Measurements from ENCODE around the gene WDR89. TPM values are rescaled to one million over a fixed set of nuclear protein-coding genes. Genes with fewer than 3 reads are reported as not detected.

Gene WDR89
- total RNA-seq, 1 donor from 2014 or later, result 9.6 TPM

DNA sequence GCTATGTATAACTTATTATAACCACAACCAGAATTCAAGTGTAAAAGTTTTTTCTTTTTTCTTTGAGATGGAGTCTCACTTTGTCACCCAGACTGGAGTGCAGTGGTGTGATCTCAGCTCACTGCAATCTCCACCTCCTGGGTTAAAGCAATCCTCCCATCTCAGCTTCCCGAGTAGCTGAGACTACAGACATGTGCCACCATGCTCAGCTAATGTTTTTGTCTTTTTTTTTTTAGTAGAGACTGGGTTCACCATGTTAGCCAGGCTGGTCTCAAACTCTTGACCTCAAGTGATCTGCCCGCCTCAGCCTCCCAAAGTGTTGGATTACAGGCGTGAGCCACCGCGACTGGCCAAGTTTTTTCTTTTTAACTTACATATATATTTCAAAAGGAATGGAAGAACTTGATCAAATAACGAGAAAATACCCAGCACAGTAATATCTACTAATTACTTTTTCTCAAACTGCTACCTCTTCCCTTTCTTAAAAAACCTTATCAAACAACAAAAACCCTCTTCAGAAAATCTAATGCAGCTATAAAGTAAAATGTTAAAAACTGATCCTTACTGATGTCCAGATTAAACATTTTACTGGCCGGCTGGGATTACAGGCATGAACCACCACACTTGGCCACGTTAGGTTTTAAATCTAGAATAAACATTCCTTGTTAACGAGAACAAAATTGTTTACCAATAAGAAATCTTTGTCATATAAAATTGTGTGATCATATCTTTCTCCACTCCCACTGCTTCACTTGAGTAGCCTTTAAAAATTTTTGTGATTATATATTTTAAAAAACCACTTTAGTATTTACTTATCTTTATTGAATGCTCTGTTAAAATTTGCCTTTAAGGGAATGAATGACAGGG, 41.3 kb upstream of the WDR89 start:
- no peaks in the 10 kb centered on the region for H3K36me3 Mint-ChIP-seq (ENCODE audit: unreplicated experiment)
- no peaks in the 10 kb centered on the region for H3K27me3 Mint-ChIP-seq (ENCODE audit: unreplicated experiment)
- TF ChIP-seq, protein P1, sequence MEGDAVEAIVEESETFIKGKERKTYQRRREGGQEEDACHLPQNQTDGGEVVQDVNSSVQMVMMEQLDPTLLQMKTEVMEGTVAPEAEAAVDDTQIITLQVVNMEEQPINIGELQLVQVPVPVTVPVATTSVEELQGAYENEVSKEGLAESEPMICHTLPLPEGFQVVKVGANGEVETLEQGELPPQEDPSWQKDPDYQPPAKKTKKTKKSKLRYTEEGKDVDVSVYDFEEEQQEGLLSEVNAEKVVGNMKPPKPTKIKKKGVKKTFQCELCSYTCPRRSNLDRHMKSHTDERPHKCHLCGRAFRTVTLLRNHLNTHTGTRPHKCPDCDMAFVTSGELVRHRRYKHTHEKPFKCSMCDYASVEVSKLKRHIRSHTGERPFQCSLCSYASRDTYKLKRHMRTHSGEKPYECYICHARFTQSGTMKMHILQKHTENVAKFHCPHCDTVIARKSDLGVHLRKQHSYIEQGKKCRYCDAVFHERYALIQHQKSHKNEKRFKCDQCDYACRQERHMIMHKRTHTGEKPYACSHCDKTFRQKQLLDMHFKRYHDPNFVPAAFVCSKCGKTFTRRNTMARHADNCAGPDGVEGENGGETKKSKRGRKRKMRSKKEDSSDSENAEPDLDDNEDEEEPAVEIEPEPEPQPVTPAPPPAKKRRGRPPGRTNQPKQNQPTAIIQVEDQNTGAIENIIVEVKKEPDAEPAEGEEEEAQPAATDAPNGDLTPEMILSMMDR (IDR thresholded peaks at IDR 0.05; ENCODE audit: partially characterized antibody, unreplicated experiment), result no peak
- no peak overlapping the region for H3K4me3 Mint-ChIP-seq (ENCODE audit: unreplicated experiment)
- no peaks in the 10 kb centered on the region for H3K9me3 Mint-ChIP-seq (ENCODE audit: unreplicated experiment)
- no peak for DNase-seq
- H3K4me1 Mint-ChIP-seq (ENCODE audit: low read depth, unreplicated experiment), result no peaks in the 10 kb centered on the region
- H3K27ac Mint-ChIP-seq (ENCODE audit: unreplicated experiment), result no peak overlapping the region

DNA sequence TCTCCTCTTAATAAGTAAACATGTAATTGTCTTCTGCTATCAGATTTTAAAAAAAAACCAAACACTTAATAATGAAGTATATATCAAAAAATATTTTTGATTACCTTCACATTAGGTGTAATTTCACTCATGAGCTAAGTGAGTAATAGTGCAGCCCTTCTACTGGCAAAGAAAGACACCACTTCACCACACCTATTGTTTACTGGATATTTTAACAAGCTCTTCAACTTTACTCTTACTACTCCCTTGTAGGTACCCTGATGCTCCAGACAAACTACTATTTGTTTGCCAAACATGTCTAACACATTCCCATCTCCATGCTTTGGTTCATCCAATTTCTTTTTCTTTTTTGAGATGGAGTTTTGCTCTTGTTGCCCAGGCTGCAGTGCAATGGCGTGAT, 36.9 kb upstream of the WDR89 start:
- Mint-ChIP-seq H3K9me3 (ENCODE audit: unreplicated experiment) (no peaks in the 10 kb centered on the region), H3K36me3 (ENCODE audit: unreplicated experiment) (no peaks in the 10 kb centered on the region), H3K27ac (ENCODE audit: unreplicated experiment) (no peak overlapping the region), H3K4me1 (ENCODE audit: low read depth, unreplicated experiment) (no peaks in the 10 kb centered on the region), H3K4me3 (ENCODE audit: unreplicated experiment) (no peak overlapping the region), H3K27me3 (ENCODE audit: unreplicated experiment) (no peaks in the 10 kb centered on the region)
- TF ChIP-seq, protein P1 (IDR thresholded peaks at IDR 0.05; ENCODE audit: partially characterized antibody, unreplicated experiment), result no peak
- DNase-seq, result no peak

DNA sequence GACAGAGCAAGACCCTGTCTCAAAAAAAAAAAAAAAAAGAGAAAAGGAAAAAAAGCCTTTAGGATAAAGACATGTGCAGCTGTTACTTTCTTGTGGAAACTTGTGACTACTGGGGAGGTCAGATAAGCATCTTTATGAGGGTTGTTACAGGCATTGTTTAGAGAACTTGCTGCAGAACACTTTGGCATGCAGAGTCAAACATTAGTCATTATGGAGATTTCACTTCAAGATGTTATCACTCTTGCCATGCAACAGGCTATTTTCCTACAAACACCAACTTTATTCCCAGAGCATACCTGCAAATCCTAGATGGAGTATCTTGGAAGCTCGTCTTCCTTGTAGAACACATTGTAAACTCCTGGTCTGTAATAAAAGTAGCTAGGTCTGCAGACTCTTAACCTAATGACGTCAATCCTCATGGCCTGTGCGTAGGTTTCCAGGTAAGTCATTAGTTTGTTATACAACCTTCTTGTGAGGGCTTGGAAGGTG, 36.3 kb upstream of the WDR89 start:
- TF ChIP-seq, protein P1 (IDR thresholded peaks at IDR 0.05; ENCODE audit: partially characterized antibody, unreplicated experiment), result no peak
- H3K9me3 Mint-ChIP-seq (ENCODE audit: unreplicated experiment), result no peaks in the 10 kb centered on the region
- no peaks in the 10 kb centered on the region for H3K4me1 Mint-ChIP-seq (ENCODE audit: low read depth, unreplicated experiment)
- H3K27me3 Mint-ChIP-seq (ENCODE audit: unreplicated experiment), result no peaks in the 10 kb centered on the region
- no peak for DNase-seq
- no peak overlapping the region for H3K4me3 Mint-ChIP-seq (ENCODE audit: unreplicated experiment)
- no peaks in the 10 kb centered on the region for H3K36me3 Mint-ChIP-seq (ENCODE audit: unreplicated experiment)
- H3K27ac Mint-ChIP-seq (ENCODE audit: unreplicated experiment), result no peak overlapping the region

DNA sequence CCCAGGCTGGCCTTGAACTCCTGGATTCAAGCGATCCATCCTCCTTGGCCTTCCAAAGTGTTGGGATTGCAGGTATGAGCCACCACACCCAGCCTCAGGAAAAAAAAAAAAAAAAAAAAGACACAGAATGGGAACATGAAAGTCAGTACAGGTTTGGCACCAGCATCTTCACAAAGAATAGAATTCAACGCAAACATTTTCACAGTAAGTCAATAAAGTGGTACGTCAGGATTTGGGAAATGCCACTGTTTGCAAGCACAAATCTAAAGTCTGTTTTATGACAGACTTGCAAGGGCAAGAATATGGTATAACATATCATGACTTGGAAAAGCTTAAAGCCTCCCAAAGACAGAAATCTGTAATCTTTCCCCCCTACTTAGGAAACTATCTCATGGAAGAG, 34.9 kb upstream of the WDR89 start:
- no peak overlapping the region for H3K4me3 Mint-ChIP-seq (ENCODE audit: unreplicated experiment)
- TF ChIP-seq, protein P1 (IDR thresholded peaks at IDR 0.05; ENCODE audit: partially characterized antibody, unreplicated experiment), result no peak
- no peak for DNase-seq
- H3K9me3 Mint-ChIP-seq (ENCODE audit: unreplicated experiment), result no peaks in the 10 kb centered on the region
- no peaks in the 10 kb centered on the region for H3K27me3 Mint-ChIP-seq (ENCODE audit: unreplicated experiment)
- no peaks in the 10 kb centered on the region for H3K4me1 Mint-ChIP-seq (ENCODE audit: low read depth, unreplicated experiment)
- H3K27ac Mint-ChIP-seq (ENCODE audit: unreplicated experiment), result no peak overlapping the region
- H3K36me3 Mint-ChIP-seq (ENCODE audit: unreplicated experiment), result no peaks in the 10 kb centered on the region

DNA sequence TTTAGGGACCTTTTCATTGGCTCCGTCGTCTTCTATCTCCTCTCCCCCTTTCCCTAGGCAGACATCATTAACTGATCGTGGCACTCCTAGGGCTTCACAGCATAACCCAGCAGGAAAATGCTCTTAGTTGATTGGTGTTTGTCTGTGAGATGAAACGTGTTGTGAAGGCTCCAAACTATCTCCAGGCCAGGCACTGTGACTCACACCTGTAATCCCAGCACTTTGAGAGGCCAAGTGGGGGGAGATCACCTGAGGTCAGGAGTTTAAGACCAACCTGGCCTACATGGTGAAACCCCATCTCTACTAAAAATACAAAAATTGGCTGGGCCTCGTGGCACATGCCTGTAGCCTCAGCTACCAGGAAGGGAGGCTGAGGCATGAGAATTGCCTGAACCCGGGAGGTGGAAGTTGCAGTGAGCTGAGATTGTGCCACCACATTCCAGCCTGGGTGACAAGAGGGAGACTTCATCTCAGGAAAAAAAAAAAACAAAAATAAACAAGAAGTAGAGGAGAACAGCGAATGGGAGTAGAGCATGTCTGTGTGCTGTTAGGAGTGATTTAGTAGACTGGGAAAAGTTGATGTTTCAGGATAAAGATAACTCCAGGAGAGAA, 32.3 kb upstream of the WDR89 start:
- H3K4me1 Mint-ChIP-seq (ENCODE audit: low read depth, unreplicated experiment), result no peaks in the 10 kb centered on the region
- no peak for DNase-seq
- H3K4me3 Mint-ChIP-seq (ENCODE audit: unreplicated experiment), result no peak overlapping the region
- no peaks in the 10 kb centered on the region for H3K27me3 Mint-ChIP-seq (ENCODE audit: unreplicated experiment)
- H3K27ac Mint-ChIP-seq (ENCODE audit: unreplicated experiment), result no peak overlapping the region
- TF ChIP-seq, protein P1 (IDR thresholded peaks at IDR 0.05; ENCODE audit: partially characterized antibody, unreplicated experiment), result no peak
- no peaks in the 10 kb centered on the region for H3K36me3 Mint-ChIP-seq (ENCODE audit: unreplicated experiment)
- no peaks in the 10 kb centered on the region for H3K9me3 Mint-ChIP-seq (ENCODE audit: unreplicated experiment)

Measured in glutamatergic neuron (in vitro differentiated cells).